ENCODE data around the gene SPINK5.

The SPINK5 gene, protein sequence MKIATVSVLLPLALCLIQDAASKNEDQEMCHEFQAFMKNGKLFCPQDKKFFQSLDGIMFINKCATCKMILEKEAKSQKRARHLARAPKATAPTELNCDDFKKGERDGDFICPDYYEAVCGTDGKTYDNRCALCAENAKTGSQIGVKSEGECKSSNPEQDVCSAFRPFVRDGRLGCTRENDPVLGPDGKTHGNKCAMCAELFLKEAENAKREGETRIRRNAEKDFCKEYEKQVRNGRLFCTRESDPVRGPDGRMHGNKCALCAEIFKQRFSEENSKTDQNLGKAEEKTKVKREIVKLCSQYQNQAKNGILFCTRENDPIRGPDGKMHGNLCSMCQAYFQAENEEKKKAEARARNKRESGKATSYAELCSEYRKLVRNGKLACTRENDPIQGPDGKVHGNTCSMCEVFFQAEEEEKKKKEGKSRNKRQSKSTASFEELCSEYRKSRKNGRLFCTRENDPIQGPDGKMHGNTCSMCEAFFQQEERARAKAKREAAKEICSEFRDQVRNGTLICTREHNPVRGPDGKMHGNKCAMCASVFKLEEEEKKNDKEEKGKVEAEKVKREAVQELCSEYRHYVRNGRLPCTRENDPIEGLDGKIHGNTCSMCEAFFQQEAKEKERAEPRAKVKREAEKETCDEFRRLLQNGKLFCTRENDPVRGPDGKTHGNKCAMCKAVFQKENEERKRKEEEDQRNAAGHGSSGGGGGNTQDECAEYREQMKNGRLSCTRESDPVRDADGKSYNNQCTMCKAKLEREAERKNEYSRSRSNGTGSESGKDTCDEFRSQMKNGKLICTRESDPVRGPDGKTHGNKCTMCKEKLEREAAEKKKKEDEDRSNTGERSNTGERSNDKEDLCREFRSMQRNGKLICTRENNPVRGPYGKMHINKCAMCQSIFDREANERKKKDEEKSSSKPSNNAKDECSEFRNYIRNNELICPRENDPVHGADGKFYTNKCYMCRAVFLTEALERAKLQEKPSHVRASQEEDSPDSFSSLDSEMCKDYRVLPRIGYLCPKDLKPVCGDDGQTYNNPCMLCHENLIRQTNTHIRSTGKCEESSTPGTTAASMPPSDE

DNA sequence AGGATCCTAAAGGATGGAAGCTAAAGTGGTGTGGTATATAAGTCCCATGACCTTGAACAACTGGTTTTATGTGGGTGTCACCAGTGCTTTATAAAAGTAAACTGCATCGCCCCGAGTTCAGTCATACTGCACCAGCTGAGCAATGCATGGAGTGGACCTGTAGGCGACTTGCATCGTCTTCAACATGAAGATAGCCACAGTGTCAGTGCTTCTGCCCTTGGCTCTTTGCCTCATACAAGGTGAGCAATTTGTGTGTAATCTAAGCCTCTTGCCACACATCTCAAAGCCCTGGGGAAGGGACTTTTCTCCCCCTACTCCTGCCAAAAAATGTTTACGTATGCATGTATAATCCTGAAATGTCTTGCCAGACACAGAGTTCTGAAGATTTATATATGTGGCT lies at the start of gene SPINK5:
Gene SPINK5 (plus strand): TSS at position 120 of the 400 bp plus-strand sequence. CDS start 65 bp downstream, at position 185.
- H3K27ac Mint-ChIP-seq: no peak within 1 kb of the TSS
- no peak within 1 kb of the TSS for H3K4me3 Mint-ChIP-seq
- H3K4me1 Mint-ChIP-seq: no peaks in the 10 kb centered on the region
- TF ChIP-seq, protein P1, sequence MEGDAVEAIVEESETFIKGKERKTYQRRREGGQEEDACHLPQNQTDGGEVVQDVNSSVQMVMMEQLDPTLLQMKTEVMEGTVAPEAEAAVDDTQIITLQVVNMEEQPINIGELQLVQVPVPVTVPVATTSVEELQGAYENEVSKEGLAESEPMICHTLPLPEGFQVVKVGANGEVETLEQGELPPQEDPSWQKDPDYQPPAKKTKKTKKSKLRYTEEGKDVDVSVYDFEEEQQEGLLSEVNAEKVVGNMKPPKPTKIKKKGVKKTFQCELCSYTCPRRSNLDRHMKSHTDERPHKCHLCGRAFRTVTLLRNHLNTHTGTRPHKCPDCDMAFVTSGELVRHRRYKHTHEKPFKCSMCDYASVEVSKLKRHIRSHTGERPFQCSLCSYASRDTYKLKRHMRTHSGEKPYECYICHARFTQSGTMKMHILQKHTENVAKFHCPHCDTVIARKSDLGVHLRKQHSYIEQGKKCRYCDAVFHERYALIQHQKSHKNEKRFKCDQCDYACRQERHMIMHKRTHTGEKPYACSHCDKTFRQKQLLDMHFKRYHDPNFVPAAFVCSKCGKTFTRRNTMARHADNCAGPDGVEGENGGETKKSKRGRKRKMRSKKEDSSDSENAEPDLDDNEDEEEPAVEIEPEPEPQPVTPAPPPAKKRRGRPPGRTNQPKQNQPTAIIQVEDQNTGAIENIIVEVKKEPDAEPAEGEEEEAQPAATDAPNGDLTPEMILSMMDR (IDR thresholded peaks at IDR 0.05; ENCODE audit: unreplicated experiment in 3 of 3): no peak
- H3K9me3 Mint-ChIP-seq: no peaks in the 10 kb centered on the region
- no peaks in the 10 kb centered on the region for H3K27me3 Mint-ChIP-seq (ENCODE audit: low read depth)
- H3K36me3 Mint-ChIP-seq (ENCODE audit: low read depth): no peaks in the 10 kb centered on the region

DNA sequence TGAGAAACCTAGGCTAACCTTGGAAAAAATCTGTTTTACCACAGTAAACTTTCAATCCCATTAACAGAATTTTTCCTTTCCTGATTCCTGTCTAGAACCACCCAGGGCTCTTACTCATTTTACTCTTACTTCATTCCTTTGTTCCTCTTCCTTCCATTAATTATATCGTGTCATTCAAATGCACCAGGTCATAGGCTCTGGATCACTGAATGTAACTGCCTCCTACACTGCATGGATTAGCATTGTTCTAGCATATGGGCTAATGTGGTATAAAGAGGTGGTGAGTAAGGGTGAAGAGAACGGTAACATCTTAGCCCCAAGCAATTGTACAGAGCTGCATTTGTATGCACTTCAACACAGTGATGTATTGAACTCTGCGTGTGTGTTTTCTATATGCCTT lies 49.5 kb upstream of the SPINK5 start:
- TF ChIP-seq, protein P1 (IDR thresholded peaks at IDR 0.05; ENCODE audit: unreplicated experiment in 3 of 3): no peak
- Mint-ChIP-seq H3K4me1 (no peaks in the 10 kb centered on the region), H3K4me3 (no peak overlapping the region), H3K27ac (no peak overlapping the region), H3K27me3 (ENCODE audit: low read depth) (no peaks in the 10 kb centered on the region), H3K36me3 (ENCODE audit: low read depth) (no peaks in the 10 kb centered on the region), H3K9me3 (no peaks in the 10 kb centered on the region)

DNA sequence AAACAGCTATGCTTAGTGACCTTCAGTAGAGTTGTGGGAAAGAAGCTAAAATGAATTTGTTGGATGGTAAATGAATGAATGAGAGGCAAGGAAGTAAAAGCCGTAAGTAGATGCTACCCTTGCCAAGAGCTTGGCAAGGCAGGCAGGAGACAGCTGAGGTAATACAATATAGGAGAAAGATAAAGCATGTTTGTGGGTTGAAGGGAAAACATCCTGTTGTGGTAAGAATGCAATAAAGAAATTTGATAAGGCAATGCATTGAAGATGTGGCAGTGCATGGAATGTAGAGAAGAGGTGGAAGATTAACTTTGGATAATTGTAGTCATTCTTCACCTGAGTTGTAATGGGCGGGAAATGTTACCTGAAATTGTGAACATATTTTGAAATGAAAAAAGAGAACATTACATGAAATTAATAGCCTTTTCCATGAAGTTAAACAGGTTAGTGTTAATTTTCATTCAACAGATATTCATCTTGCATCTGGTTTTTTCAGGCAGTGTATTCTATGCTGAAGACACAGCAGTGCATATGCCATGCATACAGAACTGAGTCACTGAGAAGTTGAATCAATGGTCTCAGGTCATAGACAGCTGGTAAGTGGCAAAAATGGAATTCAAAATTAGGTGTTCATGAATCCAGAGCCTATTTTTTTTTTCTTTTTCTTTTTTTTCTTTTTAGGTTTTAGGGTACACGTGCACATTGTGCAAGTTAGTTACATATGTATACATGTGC lies 43.4 kb upstream of the SPINK5 start:
- Mint-ChIP-seq H3K27me3 (ENCODE audit: low read depth) (no peaks in the 10 kb centered on the region), H3K36me3 (ENCODE audit: low read depth) (peaks cover 4% of the 10 kb centered on the region), H3K27ac (no peak overlapping the region), H3K4me1 (no peaks in the 10 kb centered on the region), H3K9me3 (peaks cover 9% of the 10 kb centered on the region), H3K4me3 (no peak overlapping the region)
- TF ChIP-seq, protein P1 (IDR thresholded peaks at IDR 0.05; ENCODE audit: unreplicated experiment in 3 of 3): no peak

DNA sequence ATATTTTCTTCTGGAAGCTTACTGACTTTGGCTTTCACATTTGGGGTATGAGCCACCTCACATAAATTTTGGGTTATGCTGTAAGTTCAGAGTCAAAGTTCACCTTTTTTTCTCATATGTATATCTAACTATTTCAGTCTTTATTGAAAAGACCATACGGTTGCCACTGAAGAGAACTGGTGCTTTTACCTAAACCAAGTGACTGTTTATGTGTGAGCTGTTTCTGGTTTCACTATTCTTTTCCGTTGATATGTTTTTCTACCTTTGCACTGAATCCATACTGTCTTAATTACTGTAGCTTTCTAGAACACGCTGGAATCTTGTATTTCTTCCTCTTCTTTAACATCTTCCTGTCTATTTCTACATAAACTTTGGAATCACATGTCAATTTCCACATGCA lies 36.3 kb upstream of the SPINK5 start:
- H3K4me3 Mint-ChIP-seq: no peak overlapping the region
- H3K27me3 Mint-ChIP-seq (ENCODE audit: low read depth): no peaks in the 10 kb centered on the region
- no peaks in the 10 kb centered on the region for H3K36me3 Mint-ChIP-seq (ENCODE audit: low read depth)
- H3K9me3 Mint-ChIP-seq: peaks cover 2% of the 10 kb centered on the region
- no peak overlapping the region for H3K27ac Mint-ChIP-seq
- no peaks in the 10 kb centered on the region for H3K4me1 Mint-ChIP-seq
- TF ChIP-seq, protein P1 (IDR thresholded peaks at IDR 0.05; ENCODE audit: unreplicated experiment in 3 of 3): no peak

DNA sequence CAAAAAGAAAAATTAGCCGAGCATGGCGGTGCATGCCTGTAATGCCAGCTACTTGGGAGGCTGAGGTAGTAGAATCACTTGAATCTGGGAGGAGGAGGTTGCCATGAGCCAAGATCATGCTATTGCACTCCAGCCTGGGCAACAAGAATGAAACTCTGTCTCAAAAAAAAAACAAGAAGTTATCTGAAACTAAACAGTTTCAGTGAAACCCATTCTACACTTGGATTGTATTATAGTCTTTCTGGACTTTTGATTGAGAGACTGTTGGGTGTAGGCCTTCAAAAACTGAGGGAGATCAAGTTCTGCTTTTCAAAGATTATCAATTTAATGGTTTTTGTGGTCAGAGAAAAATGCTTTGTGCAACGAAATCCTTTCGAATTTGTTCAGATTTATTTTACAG lies 34.6 kb upstream of the SPINK5 start:
- Mint-ChIP-seq H3K4me3 (no peak overlapping the region), H3K4me1 (no peaks in the 10 kb centered on the region), H3K9me3 (peaks cover 2% of the 10 kb centered on the region), H3K27ac (no peak overlapping the region), H3K27me3 (ENCODE audit: low read depth) (no peaks in the 10 kb centered on the region), H3K36me3 (ENCODE audit: low read depth) (no peaks in the 10 kb centered on the region)
- TF ChIP-seq, protein P1 (IDR thresholded peaks at IDR 0.05; ENCODE audit: unreplicated experiment in 3 of 3): no peak
